ENCODE data around the gene TMEM101.

GRCh38 chr17:44033861-44034408, 19.2 kb upstream of the TMEM101 start:
- TF ChIP-seq POLR2A (IDR thresholded peaks at IDR 0.05), result no peak
- no peak for TF ChIP-seq CTCF (IDR thresholded peaks at IDR 0.05)
